Left ventricle myocardium inferior (tissue), 1 donor: ENCODE data around the gene NOVA2. TPM values are rescaled to one million over a fixed set of nuclear protein-coding genes. Genes with fewer than 3 reads are reported as not detected.

Experiments used
- DNase-seq: peaks from one replicate; pipeline ENCODE4 v3.0.0-alpha.2; 2020
- H3K27ac ChIP-seq: fragments of 200-600 bp; replicated peaks from 2 replicates; pipeline ENCODE4 v1.8.0; 2021
- H3K27me3 ChIP-seq: fragments of 200-600 bp; 2 replicates; pipeline ENCODE4 v1.8.0; 2021; ENCODE audit warnings: low read depth
- H3K36me3 ChIP-seq: fragments of 200-600 bp; 2 replicates; pipeline ENCODE4 v1.8.0; 2021
- H3K4me1 ChIP-seq: fragments of 200-600 bp; 2 replicates; pipeline ENCODE4 v1.8.0; 2021
- H3K4me3 ChIP-seq: fragments of 200-600 bp; 2 replicates; pipeline ENCODE4 v1.8.0; 2021; ENCODE audit warnings: mild to moderate bottlenecking, moderate library complexity
- H3K9me3 ChIP-seq: fragments of 200-600 bp; replicated peaks from 2 replicates; pipeline ENCODE4 v1.8.0; 2021
- CTCF ChIP-seq: fragments of 200-600 bp; IDR thresholded peaks from 2 replicates; pipeline ENCODE4 v1.8.0; 2021; ENCODE audit warnings: antibody characterized with exemption, mild to moderate bottlenecking, borderline replicate concordance
- intact Hi-C: fragments of 100-400 bp; cut with micrococcal nuclease; formaldehyde crosslinking; loops from one replicate; pipeline ENCODE4 v1.11.0; 2022
- total RNA-seq: library from RNA; stranded (reverse); fragmentation: NEBNext Ultra II Directional; extraction: Animal tissue kit (Norgen Biotek cat#: 25700); gene quantifications from one replicate; pipeline ENCODE4 v1.2.1, GENCODE V29; 2021
- donor health status: DM: no; HTN: yes; CAD: no; lungs with severe emphysema.

NOVA2 gene
- total RNA-seq, 1 donor from 2014 or later, result 5.0 TPM

- Histone ChIP-seq H3K27ac (peak overlapping the region; percentile 51), H3K27me3 (peaks cover 67% of the 10 kb centered on the region), H3K36me3 (no peaks in the 10 kb centered on the region), H3K9me3 (no peaks in the 10 kb centered on the region), H3K4me3 (peak overlapping the region; percentile 44), H3K4me1 (peaks cover 46% of the 10 kb centered on the region)
- intact Hi-C loops, result no loop called here
- no peak for TF ChIP-seq CTCF
- DNase-seq, result peak; percentile 40
These were observed 20.8 kb downstream of the NOVA2 start for GRCh38 chr19:45952686-45953505.

DNA sequence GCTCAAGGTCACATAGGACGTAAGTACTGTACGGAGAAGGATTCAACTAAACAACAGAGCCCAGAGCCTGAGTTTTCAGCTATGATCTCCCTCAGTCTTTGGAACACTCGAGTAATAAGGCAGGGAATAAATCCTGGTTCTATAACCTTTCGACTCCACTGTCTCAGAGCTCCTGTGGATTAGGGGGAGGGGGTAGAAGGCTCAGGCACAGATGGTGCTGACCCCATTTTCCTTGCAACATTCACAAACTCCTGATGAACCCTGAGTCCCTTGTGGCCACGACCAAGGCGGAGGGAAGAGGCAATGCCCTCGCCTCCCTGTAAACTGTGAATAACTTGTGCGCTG lies 21.4 kb downstream of the NOVA2 start:
- Histone ChIP-seq H3K27me3 (peaks cover 65% of the 10 kb centered on the region), H3K36me3 (no peaks in the 10 kb centered on the region), H3K27ac (no peak overlapping the region), H3K9me3 (no peaks in the 10 kb centered on the region), H3K4me1 (peaks cover 43% of the 10 kb centered on the region), H3K4me3 (no peak overlapping the region)
- intact Hi-C loops, result no loop called here
- no peak for DNase-seq
- no peak for TF ChIP-seq CTCF

DNA sequence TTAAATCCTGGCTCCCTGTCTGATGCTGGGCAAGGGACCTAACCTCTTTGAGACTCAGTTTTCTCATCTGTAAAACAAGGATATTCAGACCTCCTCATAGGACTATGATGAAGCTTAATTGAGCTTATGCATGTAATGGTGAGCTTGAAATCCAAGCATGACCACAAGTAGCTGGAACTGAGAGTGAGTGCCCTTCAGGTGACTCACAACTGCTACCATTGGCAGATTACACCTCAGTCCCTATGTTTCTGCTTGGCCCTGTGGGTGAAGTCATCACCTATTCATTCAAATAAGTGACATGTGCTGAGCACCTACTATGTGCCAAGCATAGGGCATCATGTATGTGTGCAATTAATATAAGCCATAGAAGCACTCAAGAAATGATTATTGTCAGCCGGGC lies 25.7 kb downstream of the NOVA2 start:
- Histone ChIP-seq H3K27me3 (peaks cover 42% of the 10 kb centered on the region), H3K4me1 (peaks cover 4% of the 10 kb centered on the region), H3K27ac (no peak overlapping the region), H3K4me3 (no peak overlapping the region), H3K36me3 (no peaks in the 10 kb centered on the region), H3K9me3 (no peaks in the 10 kb centered on the region)
- no peak for TF ChIP-seq CTCF
- intact Hi-C loops, result no loop called here
- DNase-seq, result no peak

DNA sequence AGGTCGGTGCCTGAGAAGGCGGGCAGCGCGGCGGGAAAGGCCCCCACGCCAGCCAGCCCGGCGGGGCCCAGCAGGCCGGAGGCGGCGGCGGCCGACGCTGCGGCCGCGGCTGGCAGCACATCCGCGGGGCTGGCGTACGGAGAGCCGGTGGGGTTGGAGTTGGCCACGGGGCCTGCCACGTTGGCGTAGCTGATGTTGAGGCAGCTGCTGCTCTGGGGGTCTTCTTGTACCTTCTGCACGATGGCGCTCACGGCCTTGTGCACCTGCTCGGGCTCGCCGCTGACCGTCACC lies 33.2 kb downstream of the NOVA2 start:
- H3K27me3 ChIP-seq, result peaks cover 77% of the 10 kb centered on the region
- intact Hi-C loops, result no loop called here
- H3K36me3 ChIP-seq, result peaks cover 8% of the 10 kb centered on the region

DNA sequence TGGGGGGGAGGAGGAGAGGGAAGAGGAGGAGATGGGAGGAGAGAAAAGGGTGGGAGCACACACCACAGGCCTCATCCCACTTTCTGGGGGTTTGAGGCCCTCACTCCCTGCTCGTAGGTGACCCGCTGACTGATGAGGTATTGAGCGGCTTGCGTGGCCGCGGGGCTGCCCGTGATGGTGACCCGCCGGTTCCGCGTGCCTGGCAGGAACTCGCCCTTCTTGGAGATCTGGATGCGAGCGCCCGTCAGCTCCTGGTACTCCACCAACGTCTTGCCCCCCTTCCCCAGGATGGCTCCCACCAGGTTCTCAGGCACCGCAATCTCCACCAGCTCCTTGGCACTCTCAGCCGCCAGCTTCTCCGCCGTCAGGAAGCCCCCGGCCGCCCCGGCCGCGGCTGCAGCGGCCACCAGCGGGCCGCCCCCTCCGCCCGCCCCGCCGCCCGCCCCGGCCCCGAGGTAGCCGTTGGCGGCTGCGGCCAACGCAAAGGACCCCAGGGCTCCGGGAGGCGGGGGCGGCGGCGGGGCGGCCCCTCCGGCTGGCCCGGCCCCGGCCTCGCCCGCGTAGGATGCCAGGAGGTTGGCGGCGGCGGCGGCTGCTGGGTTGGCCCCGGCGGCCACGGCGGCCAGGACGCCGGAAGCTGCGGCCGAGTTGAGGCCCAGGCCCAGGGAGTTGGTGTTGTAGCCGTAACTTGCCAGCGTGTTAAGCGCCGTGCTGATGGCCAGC lies 33.7 kb downstream of the NOVA2 start:
- DNase-seq, result no peak
- Histone ChIP-seq H3K27me3 (peaks cover 81% of the 10 kb centered on the region), H3K4me3 (peak overlapping the region; percentile 41), H3K9me3 (no peaks in the 10 kb centered on the region), H3K36me3 (peaks cover 8% of the 10 kb centered on the region), H3K27ac (no peak overlapping the region), H3K4me1 (no peaks in the 10 kb centered on the region)
- TF ChIP-seq CTCF, result no peak
- intact Hi-C loops, result no loop called here

More for the DNA sequence above, 33.2 kb downstream of the NOVA2 start:
- peak overlapping the region; percentile 41 for H3K4me3 ChIP-seq
- no peaks in the 10 kb centered on the region for H3K9me3 ChIP-seq
- no peak overlapping the region for H3K27ac ChIP-seq
- DNase-seq, result no peak
- TF ChIP-seq CTCF, result no peak
- H3K4me1 ChIP-seq, result no peaks in the 10 kb centered on the region
